Stimulated activated CD8-positive, alpha-beta memory T cell treated with anti-CD3 and anti-CD28 coated beads, Interleukin-12 subunit alpha, Interleukin-12 subunit beta, amount 100 ng/mL, for 1 hour (primary cell): ENCODE measurements around the gene ARHGDIB.

Experiments used
- DNase-seq: peaks from one replicate; pipeline ENCODE4 v3.0.0-alpha.2; 2020; ENCODE audit warnings: low read depth

The ARHGDIB gene

DNA sequence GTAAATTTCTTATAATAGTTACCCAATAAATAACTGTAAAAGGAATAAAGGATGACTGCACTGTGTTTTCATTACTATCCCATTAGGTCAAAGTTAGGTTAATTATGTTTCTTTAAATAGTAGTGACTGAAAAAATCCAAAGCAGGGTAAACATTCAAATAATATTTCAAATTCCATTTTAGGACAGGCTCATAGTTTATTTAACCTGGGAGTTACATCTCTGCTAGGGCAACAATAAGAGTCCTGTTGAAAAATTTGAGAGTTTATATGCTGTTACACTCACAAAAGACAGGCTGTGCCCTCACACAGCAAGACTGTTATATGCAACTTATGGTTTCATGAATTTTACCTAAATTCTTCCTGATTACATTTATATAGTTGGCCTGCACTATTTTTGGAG lies 31.1 kb downstream of the ARHGDIB start:
- DNase-seq = no peak

DNA sequence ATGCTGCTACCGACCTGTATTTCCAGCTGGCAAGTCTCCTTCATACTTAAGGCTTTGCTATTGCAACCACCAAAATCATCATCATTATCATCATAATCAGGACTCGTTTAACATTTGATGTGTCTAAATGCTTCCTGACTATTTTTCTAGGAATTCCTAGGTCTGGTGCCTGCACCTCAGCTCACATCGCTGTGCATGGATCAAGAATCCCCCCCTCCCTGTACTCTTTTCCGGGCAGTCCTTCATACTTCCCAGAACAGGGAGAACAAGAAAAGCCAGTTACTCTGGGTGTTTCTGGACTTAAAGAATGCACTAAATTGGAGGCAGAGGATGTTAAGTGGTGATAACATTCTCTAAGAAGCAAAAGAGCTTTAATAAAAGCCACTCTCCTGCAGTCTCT lies 32.5 kb downstream of the ARHGDIB start:
- DNase-seq = no peak

DNA sequence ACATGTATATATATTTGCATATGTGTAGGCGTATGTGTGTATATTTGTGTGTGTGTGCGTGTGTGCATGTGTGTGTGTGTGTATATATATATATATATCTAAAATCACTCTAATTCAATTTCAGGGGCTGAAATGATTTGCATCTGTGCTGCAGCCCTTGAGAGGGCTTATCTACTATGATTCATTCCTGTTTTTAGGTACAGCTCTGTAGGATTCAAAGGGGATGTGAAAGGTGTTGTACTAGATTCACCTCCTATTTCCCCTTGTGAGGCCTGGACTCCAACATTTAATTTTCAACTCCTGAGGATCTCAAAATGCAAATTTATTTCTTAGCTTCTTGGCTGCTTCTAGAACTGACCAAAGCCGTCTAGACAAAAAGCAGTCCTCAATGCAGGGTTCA lies 34.1 kb downstream of the ARHGDIB start:
- DNase-seq = no peak

DNA sequence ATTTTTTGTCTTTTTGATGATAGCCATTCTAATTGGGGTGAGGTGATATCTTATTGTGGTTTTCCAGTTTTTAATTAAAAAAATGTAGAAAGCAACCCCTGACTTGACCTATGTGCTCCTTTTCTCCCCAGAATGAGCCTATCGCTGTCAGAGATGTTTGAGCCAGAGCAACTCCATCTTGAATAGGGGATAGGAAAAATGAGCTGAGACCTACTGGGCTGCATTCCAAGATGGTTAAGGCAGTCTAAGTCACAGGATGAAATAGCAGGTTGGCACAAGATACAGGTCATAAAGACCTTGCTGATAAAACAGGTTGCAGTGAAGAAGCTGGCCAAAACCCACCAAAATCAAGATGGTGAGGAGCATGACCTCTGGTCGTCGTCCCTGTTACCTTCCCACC lies 36.9 kb downstream of the ARHGDIB start:
- no peak for DNase-seq

DNA sequence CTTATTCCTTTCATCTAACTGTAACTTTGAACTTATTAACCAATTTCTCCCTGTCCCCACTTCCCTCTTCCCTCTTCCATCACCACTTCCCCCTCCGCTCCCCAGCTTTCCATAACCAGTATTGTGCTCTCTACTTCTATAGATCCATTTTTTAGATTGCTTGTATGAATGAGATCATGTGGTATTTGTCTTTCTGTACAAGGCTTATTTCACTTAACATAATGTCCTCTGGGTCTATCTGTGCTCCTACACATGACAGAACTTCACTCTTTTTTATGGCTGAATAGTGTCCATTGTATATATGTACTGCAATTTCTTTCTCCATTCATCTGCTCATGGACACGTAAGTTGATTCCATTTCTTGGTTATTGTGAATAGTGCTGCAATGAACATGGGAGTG lies 37.5 kb downstream of the ARHGDIB start:
- DNase-seq = no peak

DNA sequence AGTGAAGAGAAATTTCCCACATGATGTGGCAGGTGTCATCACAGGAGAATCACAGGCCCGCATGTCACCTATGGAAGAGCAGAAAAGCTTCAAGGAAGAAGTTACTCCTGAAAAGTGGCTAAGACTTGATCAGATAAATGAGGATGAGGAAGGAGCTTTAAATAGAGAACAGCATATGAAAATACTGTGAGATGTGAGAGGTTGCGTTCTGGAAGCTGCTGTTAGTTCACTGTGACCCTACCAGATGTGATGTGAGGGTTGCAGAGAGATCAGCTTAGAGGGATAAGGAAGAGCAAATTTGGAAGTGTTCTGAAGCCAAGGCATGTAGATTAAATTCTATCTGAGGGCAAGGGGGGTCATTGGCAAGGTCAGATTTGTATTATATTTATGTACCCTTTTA lies 40.2 kb downstream of the ARHGDIB start:
- no peak for DNase-seq

DNA sequence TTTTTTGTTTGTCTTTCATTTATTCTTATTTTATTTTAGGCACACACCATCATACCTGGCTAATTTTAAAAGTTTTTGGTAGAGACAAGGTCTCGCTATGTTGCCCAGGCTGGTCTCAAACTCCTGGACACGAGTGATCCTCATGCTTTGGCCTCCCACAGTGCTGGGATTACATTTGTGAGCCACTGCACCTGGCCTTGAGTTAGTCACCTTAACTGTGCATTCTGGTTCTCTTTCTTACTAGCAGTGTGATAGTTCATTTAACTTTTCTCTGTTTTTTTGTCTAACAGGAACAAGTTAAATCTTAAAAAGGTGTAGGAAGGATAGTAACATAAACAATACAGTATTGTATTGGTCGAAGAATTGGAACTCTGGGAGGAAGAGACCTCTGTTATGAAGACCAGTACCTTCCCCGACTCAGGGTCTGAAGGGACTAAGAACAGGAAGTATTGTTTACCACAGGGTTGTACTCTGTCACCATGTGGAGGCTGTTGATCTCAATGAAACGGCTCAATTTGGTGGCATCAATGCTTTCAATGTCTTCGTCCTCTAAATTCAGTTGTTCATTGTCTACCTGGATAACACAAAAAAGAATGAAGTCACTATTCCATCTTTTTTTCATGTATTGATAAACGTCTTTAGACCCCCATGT lies 40.8 kb downstream of the ARHGDIB start:
- no peak for DNase-seq

DNA sequence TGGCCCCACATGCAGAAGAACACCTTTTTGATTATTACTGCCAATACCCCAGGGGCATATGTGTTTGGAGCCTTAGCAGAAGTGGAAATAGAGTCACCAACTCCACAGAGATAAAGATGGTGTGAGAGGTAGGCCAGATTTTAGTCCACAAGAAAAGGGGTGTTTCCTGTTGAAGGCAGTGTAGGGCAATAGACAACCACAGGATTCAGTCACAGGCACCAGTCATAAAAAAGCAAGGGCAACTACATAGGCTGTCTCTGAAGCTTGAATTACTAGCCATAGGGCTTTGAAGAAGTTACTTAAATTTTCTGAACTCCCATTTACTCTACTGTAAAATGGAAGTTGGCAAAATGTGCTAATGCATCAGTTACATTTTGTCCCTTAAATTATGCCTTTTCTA lies 41.9 kb downstream of the ARHGDIB start:
- no peak for DNase-seq

DNA sequence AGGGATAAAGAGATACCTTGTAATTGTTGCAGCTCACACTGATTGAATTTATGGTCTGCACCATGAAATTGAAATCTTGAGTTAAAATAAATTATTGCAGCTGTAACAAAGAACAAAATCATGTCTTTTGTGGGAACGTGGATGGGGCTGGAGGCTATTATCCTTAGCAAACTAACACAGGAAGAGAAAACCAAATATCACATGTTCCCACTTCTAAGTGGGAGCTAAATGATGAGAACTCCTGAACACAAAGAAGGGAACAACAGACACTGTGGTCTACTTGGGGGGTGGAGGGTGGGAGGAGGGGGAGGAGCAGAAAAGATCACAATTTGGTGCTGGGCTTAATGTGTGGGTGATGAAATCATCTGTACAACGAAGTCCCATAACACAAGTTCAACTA lies 45.7 kb downstream of the ARHGDIB start:
- no peak for DNase-seq

DNA sequence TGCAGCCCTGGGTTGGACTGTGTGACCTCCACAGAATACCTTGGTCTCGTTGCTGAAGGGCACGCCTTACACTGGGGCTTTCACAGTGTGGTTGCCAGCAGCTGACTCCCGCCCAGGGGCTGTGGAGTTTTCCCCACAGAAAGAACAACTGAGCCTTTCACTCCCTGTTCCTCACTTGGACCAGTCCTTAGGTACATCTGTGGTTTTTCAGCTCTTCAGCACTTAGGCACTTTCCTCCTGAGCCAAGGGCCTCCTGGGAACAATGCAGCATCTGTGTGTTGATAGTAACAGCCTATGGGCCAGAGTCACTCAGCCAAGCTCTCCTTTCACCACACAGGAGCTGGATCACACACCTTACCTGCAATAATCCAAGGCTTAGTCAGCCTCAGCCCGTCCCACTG lies 48.0 kb downstream of the ARHGDIB start:
- no peak for DNase-seq

DNA sequence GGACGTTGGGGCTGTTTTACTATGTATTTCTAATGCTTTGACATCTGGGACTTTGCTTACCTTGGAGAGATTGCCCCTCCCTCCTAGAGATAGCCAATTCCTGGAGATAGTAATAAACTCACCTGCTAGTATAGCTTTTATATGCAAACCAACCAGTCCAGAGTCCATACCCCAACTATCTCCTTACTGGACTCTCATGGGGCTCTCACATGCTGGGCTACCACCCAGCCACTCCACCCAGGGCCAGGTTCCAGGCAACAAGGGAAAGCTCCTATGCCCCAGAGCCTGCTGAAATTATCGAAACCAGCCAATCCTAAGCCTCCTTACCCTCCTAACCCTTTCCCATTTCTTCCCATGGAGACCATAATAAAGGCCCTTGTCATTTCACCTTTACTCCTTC lies 50.3 kb downstream of the ARHGDIB start:
- DNase-seq = no peak

DNA sequence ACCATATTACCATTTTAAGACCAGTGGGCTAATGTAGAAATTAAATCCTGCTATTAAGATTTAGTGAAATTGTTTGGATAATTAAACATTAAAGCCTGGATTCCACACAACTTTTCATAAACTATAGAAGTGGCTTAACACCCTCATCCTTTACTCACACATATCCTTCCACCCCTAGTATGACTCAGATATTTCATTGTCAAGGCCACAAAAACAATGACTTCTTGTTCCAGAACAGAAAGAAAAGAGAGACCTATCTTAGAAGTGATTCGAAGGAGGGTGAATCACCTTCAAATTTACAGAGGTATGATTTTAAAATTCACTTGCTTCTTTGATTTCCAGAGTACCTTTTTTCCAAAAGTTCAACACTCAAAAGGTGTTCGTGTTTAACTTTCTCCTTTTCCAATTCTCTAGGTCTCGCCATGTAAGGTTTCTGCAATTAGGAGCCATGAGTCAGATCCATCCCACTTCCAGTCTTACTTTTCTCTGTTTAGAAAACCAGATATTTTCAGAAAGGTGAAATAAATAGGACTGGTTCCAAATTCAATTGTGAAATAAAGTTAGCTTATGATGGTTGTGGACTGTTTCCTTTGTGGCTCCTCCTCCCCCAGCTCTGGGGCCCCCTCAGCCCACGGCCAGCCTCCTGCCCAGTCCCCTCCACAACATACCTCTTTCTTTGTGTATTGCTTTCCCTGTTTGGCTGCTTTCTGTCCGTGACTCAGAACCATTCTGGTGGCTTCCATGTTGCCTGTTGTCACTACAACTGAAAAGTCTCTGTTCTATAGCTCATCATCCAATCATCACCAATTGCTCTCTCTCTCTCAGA lies 51.1 kb downstream of the ARHGDIB start:
- no peak for DNase-seq

DNA sequence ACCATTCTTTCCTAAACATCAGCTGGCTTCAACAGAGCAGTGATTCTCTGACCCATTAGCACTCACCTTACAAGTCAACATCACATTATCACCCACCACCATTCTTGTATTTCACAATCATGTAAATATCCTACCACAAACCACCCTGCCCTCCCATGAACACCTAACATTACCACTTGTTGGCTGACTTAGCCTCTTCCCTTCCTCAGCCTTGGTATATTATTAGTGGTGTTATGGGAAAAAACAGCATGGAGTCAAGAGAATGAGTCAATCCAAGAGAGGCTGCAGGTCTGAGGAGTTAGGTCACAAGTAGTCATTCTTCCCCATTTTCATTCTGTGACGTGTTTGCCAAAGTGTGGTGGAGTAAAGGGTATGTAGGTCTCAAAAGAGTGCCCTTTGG lies 53.4 kb downstream of the ARHGDIB start:
- DNase-seq = no peak

DNA sequence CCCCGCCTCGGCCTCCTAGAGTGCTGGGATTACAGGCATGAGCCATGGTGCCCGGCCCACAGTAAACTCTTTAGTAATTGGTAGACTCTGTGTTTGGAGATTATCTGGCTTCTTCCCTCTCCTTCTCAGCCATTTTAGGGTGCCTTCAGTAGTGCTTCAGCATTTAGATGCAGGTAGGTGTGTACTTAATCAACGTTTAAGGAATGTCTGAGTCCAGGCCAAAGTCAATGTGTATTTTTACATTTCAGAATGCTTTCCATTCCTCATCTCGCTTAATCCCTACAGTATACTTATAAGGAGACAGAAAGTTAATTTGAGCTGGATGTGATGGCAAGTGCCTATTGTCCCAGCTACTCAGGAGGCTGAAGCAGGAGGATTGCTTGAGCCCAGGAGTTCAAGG lies 55.3 kb downstream of the ARHGDIB start:
- DNase-seq = no peak

DNA sequence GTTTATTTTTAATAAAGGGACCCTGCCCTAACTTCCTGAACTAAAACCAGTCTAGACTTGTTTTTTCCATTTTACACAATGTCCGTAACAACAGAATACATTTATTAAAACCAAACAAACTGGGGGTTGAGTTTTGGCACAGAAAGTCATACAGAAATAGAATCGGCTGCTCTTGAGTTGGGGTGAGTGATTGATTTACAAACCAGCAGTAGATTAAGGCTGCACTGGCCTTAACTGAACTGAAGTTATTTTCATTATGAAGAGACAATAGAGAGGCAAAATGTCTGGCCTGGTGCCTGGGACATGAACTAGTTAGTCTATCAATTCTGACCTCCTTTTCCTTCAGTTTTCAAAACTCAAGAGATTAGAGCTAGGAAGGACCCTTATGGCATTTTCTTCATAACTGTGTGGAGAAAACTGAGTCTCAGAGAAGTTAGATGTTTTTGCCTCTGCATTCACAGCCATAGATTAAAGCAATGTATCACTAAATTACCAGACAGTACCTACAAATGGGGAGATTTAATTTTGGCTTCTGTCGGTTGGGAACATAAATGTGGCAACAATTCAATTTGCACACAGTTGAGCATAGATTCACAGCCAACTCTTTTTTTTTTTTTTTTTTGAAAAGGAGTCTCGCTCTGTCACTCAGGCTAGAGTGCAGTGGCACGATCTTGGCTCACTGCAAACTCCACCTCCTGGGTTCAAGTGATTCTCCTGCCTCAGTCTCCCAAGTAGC lies 56.0 kb downstream of the ARHGDIB start:
- DNase-seq = no peak

DNA sequence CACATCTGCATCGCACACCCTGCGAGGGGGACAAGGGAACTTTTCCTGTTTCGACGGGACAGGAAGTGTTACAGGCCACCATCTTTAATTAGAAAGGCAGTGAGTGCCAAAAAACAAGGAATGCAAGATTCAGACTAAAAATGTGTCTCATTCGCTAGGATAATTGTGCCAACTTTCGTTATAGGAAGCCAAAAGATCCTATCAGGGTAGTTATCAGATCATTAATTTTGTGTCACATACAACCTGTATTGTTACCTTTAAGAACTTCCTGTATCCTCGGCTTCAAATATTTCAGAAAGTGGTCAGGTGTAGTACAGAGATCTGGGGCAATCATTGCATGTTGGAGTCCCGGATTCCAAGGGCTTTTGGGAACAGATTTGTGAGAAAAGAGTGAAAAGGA lies 56.5 kb downstream of the ARHGDIB start:
- DNase-seq = no peak

DNA sequence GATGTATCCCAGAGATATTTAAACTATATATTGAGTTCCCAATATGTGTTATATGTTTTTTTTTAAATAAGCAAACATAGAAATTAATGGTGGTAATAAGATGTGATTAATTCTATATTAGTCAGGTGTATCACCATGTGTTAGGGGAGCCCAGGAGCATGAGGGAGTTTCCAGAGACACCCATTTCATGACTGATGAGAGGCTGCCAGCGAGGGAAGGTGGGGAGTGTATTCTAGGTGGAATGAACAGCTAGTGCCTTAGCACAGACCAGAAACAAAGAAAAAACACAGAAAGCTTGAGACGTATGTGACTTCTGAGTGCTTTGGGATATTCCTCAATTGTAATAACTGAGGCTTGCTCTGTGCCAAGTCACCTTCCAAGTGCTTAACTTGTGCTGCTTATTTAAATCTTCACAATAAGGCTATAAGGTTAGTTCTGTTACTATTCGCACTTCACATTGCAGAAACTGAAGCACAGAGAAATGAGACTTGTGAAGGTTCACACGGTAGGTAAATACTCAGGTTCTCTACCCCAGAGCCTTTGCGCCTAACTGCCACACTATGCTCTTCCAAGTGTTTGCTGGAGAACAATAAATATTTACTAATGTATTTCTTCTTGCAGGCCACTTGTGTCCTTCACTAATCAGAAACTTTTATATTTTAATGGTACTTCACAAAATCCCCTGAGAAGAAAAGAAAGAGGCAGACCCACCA lies 57.9 kb downstream of the ARHGDIB start:
- DNase-seq = no peak

DNA sequence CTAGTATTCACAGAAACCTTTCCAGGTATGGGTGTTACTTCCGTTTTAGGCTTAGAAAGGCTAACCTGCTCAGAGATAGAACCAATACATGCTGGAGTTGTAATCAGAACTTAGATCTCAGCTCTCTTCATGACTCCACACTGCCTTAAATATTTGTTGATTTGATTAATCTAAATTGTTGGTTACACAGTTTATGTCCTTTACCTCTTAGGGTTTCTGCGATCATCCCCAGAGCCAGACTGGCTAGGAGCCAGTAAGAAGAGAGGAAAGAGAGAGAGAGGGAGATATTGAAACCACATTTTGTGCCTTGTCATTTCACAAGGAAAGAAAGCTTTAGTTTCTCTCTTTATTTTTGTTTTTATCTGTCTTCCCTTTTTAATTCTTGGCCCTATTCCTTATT lies 58.9 kb downstream of the ARHGDIB start:
- no peak for DNase-seq

DNA sequence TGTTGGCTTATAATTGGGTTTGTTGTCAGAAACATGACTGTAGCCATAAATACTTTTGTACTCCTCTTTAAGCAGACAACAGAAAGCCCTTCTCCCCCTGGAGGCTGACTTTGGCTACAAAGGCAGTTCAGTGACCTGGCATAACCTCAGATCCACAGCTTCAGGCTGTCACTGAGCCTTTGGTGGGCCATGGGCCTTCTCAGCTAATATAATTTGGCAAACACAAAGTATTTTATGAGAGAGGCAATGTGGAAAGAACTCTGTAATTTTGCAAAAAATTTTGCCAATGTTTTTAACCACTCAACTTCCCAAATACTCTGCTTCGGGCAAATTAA lies 60.2 kb downstream of the ARHGDIB start:
- DNase-seq = no peak

DNA sequence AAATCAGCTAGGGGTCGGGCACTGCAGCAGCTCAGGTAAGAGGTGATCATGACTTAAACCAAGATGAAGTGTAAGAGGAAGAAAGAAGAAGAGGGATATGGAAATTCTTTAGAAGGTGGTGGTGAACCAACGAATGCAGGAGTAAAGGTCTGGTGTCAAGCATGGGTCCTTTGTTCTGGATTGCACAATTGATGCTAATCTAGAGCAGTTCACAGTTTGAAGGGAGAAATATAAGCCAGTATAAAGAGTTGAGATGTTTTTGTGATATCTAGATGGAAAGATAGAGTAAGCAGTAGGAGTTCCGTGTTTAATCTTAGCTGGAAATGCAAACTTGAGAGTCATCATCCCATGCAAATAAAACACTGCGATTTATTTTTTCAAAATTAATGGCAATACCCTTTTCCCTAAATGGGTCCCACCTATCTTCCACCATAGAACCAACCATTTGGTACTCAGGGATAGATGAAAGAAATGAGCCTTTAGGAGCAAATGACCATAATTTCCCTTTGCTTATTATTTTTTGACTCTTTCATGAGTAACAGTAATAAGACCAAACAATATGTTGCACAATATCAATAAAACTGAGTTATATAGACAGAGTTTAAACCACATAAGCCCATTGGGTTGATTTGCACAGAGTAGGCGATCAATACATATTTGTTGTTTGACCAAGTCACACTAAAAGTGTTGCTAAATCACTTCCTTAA lies 60.7 kb downstream of the ARHGDIB start:
- no peak for DNase-seq

DNA sequence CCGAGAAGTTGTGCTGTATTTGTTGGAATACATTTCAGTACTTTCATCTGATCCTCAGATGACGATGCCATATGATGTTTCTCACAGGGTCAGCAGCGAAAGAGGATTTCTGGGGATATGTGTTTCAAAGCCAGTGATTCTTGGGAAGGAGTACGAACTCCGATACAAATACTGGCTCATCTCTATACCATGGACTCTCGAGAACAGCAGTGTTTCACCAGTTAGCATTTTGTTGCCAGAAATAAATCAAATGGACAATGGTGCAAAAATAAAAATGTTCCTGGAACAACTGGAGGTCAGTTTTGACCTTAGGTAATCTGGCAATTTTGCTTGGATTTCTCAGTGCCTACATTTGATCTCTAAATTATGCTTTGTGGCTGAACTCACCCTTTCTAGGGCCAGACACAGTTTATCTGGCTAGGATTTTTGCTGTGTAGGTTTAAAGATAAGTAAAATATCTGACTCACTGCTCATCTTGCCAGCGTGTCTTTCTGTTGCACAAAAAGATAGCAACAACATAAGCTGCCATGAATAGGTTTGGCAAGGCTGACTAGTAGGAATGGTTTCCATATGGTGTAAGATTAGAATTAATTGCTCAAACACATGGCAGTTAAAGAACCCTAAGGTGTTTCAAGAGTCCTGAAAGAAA lies 64.8 kb downstream of the ARHGDIB start:
- DNase-seq = no peak
